Naive thymus-derived CD8-positive, alpha-beta T cell (primary cell): Measurements from ENCODE around the gene DPYD. TPM values are rescaled to one million over a fixed set of nuclear protein-coding genes. Genes with fewer than 3 reads are reported as not detected.

Experiments used
- ATAC-seq, 2 donors: fragments of 150-1000 bp; cut with Tn5 transposase in 1 of 2; sonication (Bioruptor Pico), chemical (Tn5 transposase) in 1 of 2; 1 replicate in 1 of 2; 2 replicates in 1 of 2; pipeline ENCODE4 v1.10.0; 2021; ENCODE audit warnings: mild to moderate bottlenecking in 2 of 2, moderate library complexity in 2 of 2
- POLR2A ChIA-PET: fragments of 350-600 bp; sonication (Branson Sonifier 250); formaldehyde crosslinking; loops from one replicate; lab custom pipeline; 2021; ENCODE audit warnings: antibody characterized with exemption; lab: Charles Lee
- DNase-seq, 10 donors: peaks; one replicate each; pipeline versions ENCODE4 v3.0.0 to v3.0.0-alpha.2; 2020 to 2022
- H3K27ac Mint-ChIP-seq, 10 donors: one replicate each; pipeline ENCODE4 v1.8.0; 2020 to 2022; ENCODE audit warnings: mild to moderate bottlenecking in 10 of 10, mixed read lengths in 10 of 10, moderate library complexity in 4 of 10, inconsistent platforms in 1 of 10
- H3K27me3 Mint-ChIP-seq, 5 donors: one replicate each; pipeline ENCODE4 v1.8.0; 2021 to 2022; ENCODE audit warnings: mixed read lengths in 5 of 5
- H3K36me3 Mint-ChIP-seq, 3 donors: one replicate each; pipeline ENCODE4 v1.8.0; 2020 to 2022; ENCODE audit warnings: mixed read lengths in 3 of 3, mild to moderate bottlenecking in 2 of 3, inconsistent platforms in 1 of 3
- H3K4me1 Mint-ChIP-seq, 4 donors: one replicate each; pipeline ENCODE4 v1.8.0; 2021 to 2022; ENCODE audit warnings: mixed read lengths in 4 of 4
- H3K4me3 Mint-ChIP-seq, 10 donors: one replicate each; pipeline ENCODE4 v1.8.0; 2020 to 2022; ENCODE audit warnings: mild to moderate bottlenecking in 10 of 10, mixed read lengths in 10 of 10, moderate library complexity in 6 of 10, inconsistent platforms in 1 of 10
- H3K9me3 Mint-ChIP-seq, 9 donors: one replicate each; pipeline ENCODE4 v1.8.0; 2020 to 2022; ENCODE audit warnings: mixed read lengths in 9 of 9, mild to moderate bottlenecking in 3 of 9, inconsistent platforms in 1 of 9, moderate library complexity in 1 of 9
- polyA plus RNA-seq, 3 donors: library from polyadenylated mRNA; unstranded; fragments of 300-500 nt; fragmentation: Illumina TruSeq; gene quantifications; one replicate each; pipeline ENCODE4 v1.2.3, GENCODE V29; 2021
- total RNA-seq, 8 experiments: library from RNA in 2 of 8; stranded (reverse) in 2 of 8; gene quantifications; one replicate each; pipeline ENCODE4 v1.2.3 and lab custom pipeline; 2021 to 2026

DPYD gene
- total and polyA plus RNA-seq, 5 experiments from 2014 or later = 24.1 to 40.9 (median 39.3) TPM

GRCh38 chr1:97414682-97415312 lies 506.0 kb downstream of the DPYD start:
- POLR2A ChIA-PET = no interaction called here
- H3K36me3 Mint-ChIP-seq = peaks cover 7 to 38% (median 14%) of the 10 kb centered on the region in 3 donors
- DNase-seq = no peak

GRCh38 chr1:97412737-97413136 lies 508.1 kb downstream of the DPYD start:
- no peaks in the 10 kb centered on the region for H3K27me3 Mint-ChIP-seq
- DNase-seq (no peak), ATAC-seq (no peak)
- H3K27ac Mint-ChIP-seq = no peak overlapping the region
- POLR2A ChIA-PET = no interaction called here
- no peak overlapping the region for H3K4me3 Mint-ChIP-seq
- H3K36me3 Mint-ChIP-seq = peaks cover 25 to 51% (median 26%) of the 10 kb centered on the region in 3 donors
- H3K9me3 Mint-ChIP-seq = peaks cover 0 to 10% (median 1%) of the 10 kb centered on the region in 9 donors
- peaks cover 0 to 2% (median 0%) of the 10 kb centered on the region in 4 donors for H3K4me1 Mint-ChIP-seq

More at GRCh38 chr1:97414682-97415312, 506.0 kb downstream of the DPYD start:
- no peaks in the 10 kb centered on the region for H3K27me3 Mint-ChIP-seq
- peaks cover 0 to 1% (median 0%) of the 10 kb centered on the region in 9 donors for H3K9me3 Mint-ChIP-seq
- ATAC-seq = no peak
- H3K27ac Mint-ChIP-seq = no peak overlapping the region
- H3K4me1 Mint-ChIP-seq = peaks cover 0 to 2% (median 0%) of the 10 kb centered on the region in 4 donors
- no peak overlapping the region for H3K4me3 Mint-ChIP-seq

GRCh38 chr1:97412166-97412565 lies 508.7 kb downstream of the DPYD start:
- POLR2A ChIA-PET = no interaction called here
- peaks cover 25 to 56% (median 32%) of the 10 kb centered on the region in 3 donors for H3K36me3 Mint-ChIP-seq
- H3K9me3 Mint-ChIP-seq = peaks cover 0 to 10% (median 1%) of the 10 kb centered on the region in 9 donors
- ATAC-seq (no peak), DNase-seq (no peak)
- H3K4me3 Mint-ChIP-seq = no peak overlapping the region
- H3K27ac Mint-ChIP-seq = no peak overlapping the region
- H3K27me3 Mint-ChIP-seq = no peaks in the 10 kb centered on the region
- peaks cover 0 to 2% (median 0%) of the 10 kb centered on the region in 4 donors for H3K4me1 Mint-ChIP-seq

DNA sequence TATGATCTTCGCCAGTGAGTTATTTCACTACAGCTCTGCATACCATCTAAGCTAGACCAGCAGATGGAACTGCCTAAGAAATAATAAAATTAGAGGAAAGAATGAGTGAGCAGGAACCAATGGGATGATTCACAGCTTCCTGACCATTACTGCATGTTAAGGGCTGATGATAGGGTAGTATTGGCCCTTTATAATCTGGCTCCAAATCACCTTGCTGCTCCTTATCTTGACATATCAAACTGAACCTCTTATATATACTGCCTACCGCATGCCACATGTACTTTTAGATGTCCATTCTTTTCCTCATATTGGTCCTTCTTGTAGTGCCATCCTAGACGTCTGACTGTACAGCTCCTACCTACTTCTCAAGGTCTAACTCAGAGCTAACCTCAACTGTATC lies 524.4 kb downstream of the DPYD start:
- Mint-ChIP-seq H3K36me3 (peaks cover 6 to 38% (median 15%) of the 10 kb centered on the region in 3 donors), H3K27me3 (no peaks in the 10 kb centered on the region), H3K4me1 (no peaks in the 10 kb centered on the region), H3K4me3 (no peak overlapping the region), H3K9me3 (peaks cover 3 to 27% (median 12%) of the 10 kb centered on the region in 9 donors), H3K27ac (no peak overlapping the region)
- no peak for ATAC-seq
- no peak for DNase-seq
- POLR2A ChIA-PET = no interaction called here

- Mint-ChIP-seq H3K27me3 (no peaks in the 10 kb centered on the region), H3K27ac (no peak overlapping the region), H3K36me3 (peaks cover 6 to 26% (median 15%) of the 10 kb centered on the region in 3 donors), H3K9me3 (peaks cover 2 to 22% (median 7%) of the 10 kb centered on the region in 9 donors), H3K4me1 (peaks cover 0 to 2% (median 0%) of the 10 kb centered on the region in 4 donors), H3K4me3 (no peak overlapping the region)
- ATAC-seq (no peak), DNase-seq (no peak)
- POLR2A ChIA-PET = no interaction called here
These were observed 528.1 kb downstream of the DPYD start for GRCh38 chr1:97392701-97393100.

DNA sequence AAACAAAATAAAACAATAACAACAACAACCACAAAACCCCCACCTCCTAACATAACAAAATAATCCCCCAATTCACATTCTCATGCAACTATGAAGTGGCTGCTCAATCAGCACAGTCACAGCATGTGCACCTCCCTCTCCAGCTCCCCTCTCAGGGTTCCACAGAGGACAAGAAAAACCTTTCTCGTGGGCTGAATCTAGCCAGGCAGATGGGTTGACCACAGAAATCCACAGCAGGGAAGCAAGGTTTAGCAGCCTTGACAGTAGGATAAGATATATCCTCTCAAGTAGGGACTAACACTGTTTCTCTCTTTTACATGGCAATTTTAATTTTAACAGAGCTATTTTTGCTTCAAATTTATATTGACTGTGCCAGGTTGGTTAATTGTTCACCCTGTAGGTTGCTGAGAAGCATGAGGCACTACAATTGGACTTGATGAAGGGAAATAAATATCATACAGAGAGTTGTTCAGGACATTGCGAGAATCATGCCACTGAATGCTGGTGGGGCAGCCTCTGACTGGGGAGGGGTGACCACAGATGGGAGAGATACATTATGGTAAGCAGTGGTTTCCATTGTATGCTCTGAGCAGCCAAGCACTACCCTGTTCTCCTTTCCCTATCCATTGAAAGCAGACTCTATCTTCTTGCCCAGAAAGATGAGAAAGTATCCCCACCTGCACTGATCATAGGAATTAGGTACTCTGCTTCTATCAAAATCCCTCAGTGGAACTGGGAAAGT lies 535.1 kb downstream of the DPYD start:
- DNase-seq (no peak), ATAC-seq (no peak)
- H3K36me3 Mint-ChIP-seq = peaks cover 4 to 16% (median 10%) of the 10 kb centered on the region in 3 donors
- H3K4me3 Mint-ChIP-seq = no peak overlapping the region
- no peak overlapping the region for H3K27ac Mint-ChIP-seq
- POLR2A ChIA-PET = no interaction called here
- no peaks in the 10 kb centered on the region for H3K27me3 Mint-ChIP-seq
- H3K9me3 Mint-ChIP-seq = no peaks in the 10 kb centered on the region
- H3K4me1 Mint-ChIP-seq = peaks cover 0 to 6% (median 0%) of the 10 kb centered on the region in 4 donors

GRCh38 chr1:97384294-97384968 lies 536.4 kb downstream of the DPYD start:
- Mint-ChIP-seq H3K4me3 (no peak overlapping the region), H3K9me3 (no peaks in the 10 kb centered on the region), H3K4me1 (peaks cover 0 to 7% (median 0%) of the 10 kb centered on the region in 4 donors), H3K27me3 (no peaks in the 10 kb centered on the region), H3K27ac (no peak overlapping the region), H3K36me3 (peaks cover 4 to 24% (median 17%) of the 10 kb centered on the region in 3 donors)
- POLR2A ChIA-PET = no interaction called here
- DNase-seq = no peak
- no peak for ATAC-seq

DNA sequence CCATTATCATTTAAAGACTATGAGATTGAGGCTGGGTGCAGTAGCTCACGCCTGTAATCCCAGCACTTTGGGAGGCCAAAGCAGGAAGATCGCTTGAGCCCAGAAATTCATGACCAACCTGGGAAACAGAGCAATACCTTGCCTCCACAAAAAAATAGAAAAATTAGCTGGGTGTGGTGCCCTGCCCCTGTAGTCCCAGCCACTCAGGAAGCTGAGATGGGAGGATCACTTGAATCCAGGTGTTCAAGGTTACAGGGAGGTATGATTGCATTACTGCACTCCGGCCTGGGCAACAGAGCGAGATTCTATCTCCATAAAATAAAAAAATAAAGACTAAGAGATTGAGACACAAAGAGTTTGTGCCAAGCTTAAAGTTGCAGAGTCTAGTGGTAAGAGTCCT lies 537.0 kb downstream of the DPYD start:
- Mint-ChIP-seq H3K27ac (no peak overlapping the region), H3K27me3 (no peaks in the 10 kb centered on the region), H3K9me3 (no peaks in the 10 kb centered on the region), H3K36me3 (peaks cover 4 to 26% (median 22%) of the 10 kb centered on the region in 3 donors), H3K4me1 (peaks cover 0 to 7% (median 0%) of the 10 kb centered on the region in 4 donors), H3K4me3 (no peak overlapping the region)
- ATAC-seq (no peak), DNase-seq (no peak)
- POLR2A ChIA-PET = no interaction called here

DNA sequence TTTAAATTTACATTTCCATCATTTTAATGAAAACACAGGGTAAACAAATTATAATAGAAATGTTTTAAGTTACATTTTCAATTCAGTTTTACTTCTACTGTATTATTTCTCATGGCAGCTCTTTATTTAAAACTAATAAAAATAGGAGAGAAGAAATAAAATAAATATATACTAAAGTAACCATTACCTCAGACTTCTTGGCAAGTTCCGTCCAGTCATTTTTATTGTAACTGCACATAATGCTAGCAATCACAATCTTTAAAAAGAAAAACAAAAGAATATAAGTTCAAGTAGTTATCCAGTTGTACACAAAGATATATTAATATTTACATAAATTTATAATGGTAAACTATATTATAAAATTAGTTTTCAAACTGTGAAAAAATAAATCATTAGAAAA lies 538.6 kb downstream of the DPYD start:
- no peak overlapping the region for H3K27ac Mint-ChIP-seq
- ATAC-seq (no peak), DNase-seq (no peak)
- POLR2A ChIA-PET = no interaction called here
- H3K4me1 Mint-ChIP-seq = peaks cover 0 to 6% (median 4%) of the 10 kb centered on the region in 4 donors
- no peaks in the 10 kb centered on the region for H3K9me3 Mint-ChIP-seq
- H3K27me3 Mint-ChIP-seq = no peaks in the 10 kb centered on the region
- H3K4me3 Mint-ChIP-seq = no peak overlapping the region
- H3K36me3 Mint-ChIP-seq = peaks cover 4 to 30% (median 20%) of the 10 kb centered on the region in 3 donors

DNA sequence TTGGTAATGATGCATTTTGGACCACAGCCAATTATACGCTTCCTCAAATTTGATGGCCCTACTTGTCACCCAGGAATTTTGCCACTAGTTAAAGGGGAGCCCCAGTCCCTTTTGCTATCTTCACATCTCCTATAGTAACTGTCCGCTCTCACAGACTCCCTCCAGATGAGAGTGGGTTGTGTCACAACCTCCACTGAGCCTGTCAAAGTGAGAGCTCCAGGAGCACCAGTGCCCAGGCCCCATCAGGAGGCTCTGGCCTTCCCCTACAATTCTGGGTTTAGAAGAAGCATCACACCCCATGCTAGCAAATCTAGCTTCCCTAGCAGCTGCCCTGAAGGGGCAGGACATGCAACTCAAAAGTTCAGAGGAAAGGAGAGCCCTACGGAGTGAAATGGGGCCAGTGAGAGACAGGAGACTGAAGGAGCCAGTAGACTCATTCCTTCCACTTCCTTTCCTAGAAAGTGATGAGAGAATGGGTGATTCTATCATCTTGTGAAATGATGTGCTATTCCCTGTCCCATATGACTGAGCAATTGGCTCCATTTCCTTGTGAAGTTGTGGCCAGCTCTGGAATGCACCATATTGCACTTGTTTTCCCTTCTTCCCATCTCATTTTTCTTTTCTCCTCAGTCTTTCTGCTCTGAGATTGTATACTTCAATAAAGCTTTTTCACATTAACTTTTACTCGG lies 541.3 kb downstream of the DPYD start:
- H3K27ac Mint-ChIP-seq = peak overlapping the region in 1 of 10 donors; percentile 42
- no peak for DNase-seq

DNA sequence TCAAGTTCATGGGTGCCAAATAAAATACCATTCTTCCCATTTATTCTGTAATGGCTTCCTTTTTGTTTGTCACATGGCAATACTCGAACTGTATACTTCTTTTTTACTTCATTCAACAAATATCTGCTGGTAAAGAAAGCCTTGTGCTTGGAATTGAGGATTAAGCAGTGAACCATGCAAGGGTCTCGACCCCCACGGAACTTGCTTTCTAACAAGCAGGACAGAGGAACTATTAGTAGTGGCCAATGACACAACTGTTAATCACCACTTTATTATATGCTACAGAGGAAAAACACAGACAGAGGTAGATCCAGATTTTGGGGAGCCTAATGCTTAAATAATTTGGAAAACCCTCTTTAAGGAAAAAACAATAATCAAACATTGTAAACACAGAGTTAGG lies 542.2 kb downstream of the DPYD start:
- POLR2A ChIA-PET = no interaction called here

More for the DNA sequence above, 541.3 kb downstream of the DPYD start:
- ATAC-seq = no peak
- Mint-ChIP-seq H3K4me1 (peaks cover 0 to 5% (median 4%) of the 10 kb centered on the region in 4 donors), H3K36me3 (peaks cover 3 to 30% (median 28%) of the 10 kb centered on the region in 3 donors), H3K4me3 (no peak overlapping the region), H3K9me3 (no peaks in the 10 kb centered on the region), H3K27me3 (no peaks in the 10 kb centered on the region)
- POLR2A ChIA-PET = no interaction called here

GRCh38 chr1:97377432-97378034 lies 543.3 kb downstream of the DPYD start:
- Mint-ChIP-seq H3K4me1 (peaks cover 0 to 5% (median 4%) of the 10 kb centered on the region in 4 donors), H3K27me3 (no peaks in the 10 kb centered on the region), H3K4me3 (peak overlapping the region in 1 of 10 donors; percentile 63), H3K27ac (peak overlapping the region in 3 of 10 donors; percentile 3 to 93 (median 23)), H3K9me3 (no peaks in the 10 kb centered on the region), H3K36me3 (peaks cover 6 to 38% (median 30%) of the 10 kb centered on the region in 3 donors)
- ATAC-seq = no peak
- POLR2A ChIA-PET = no interaction called here
- no peak for DNase-seq

More for the DNA sequence above, 542.2 kb downstream of the DPYD start:
- ATAC-seq (no peak), DNase-seq (no peak)
- Mint-ChIP-seq H3K27ac (no peak overlapping the region), H3K9me3 (no peaks in the 10 kb centered on the region), H3K27me3 (no peaks in the 10 kb centered on the region), H3K4me3 (no peak overlapping the region), H3K4me1 (peaks cover 0 to 5% (median 4%) of the 10 kb centered on the region in 4 donors), H3K36me3 (peaks cover 1 to 32% (median 28%) of the 10 kb centered on the region in 3 donors)
